B cell (primary cell): ENCODE measurements around the gene NR1D1. TPM values are rescaled to one million over a fixed set of nuclear protein-coding genes. Genes with fewer than 3 reads are reported as not detected.

Experiments used
- ATAC-seq: fragments of 200-7000 bp; cut with Tn5 transposase; one replicate; pipeline ENCODE4 v1.10.0; 2021; ENCODE audit warnings: low read depth, mild to moderate bottlenecking, moderate number of reproducible peaks, moderate library complexity
- CTCF ChIA-PET: fragments of 350-600 bp; sonication (Branson Sonifier 250); formaldehyde crosslinking; loops from one replicate; lab custom pipeline; 2021; ENCODE audit warnings: antibody characterized with exemption, inconsistent platforms; lab: Charles Lee
- POLR2A ChIA-PET: fragments of 350-600 bp; sonication (Branson Sonifier 250); formaldehyde crosslinking; loops from one replicate; lab custom pipeline; 2021; ENCODE audit warnings: antibody characterized with exemption; lab: Charles Lee
- DNase-seq: peaks from one replicate; pipeline ENCODE4 v3.0.0; 2013
- H2AFZ ChIP-seq: 2 replicates; pipeline ENCODE4 v1.6.1; 2012; ENCODE audit warnings: mild to moderate bottlenecking, low read depth, low read length; ENCODE audit not compliant: insufficient read depth, poor library complexity, severe bottlenecking
- H3K27ac ChIP-seq, 2 donors: 1 replicate in 1 of 2; 2 replicates in 1 of 2; pipeline ENCODE4 v1.5.1; 2012 to 2013; ENCODE audit warnings: low read length in 2 of 2, mild to moderate bottlenecking in 2 of 2, moderate library complexity in 1 of 2
- H3K27me3 ChIP-seq, 4 experiments: fragments of 200-600 bp in 1 of 4; sonication (generic) in 1 of 4; replicated peaks in 1 of 4; 1 replicate in 2 of 4; 2 replicates in 2 of 4; pipeline versions ENCODE4 v1.6.1 to v1.7.0; 2013 to 2016; ENCODE audit warnings: low read length in 3 of 4, mild to moderate bottlenecking in 2 of 4, mixed read lengths in 1 of 4, moderate library complexity in 1 of 4; ENCODE audit not compliant: insufficient read depth in 4 of 4, control insufficient read depth in 3 of 4; ENCODE audit errors: control extremely low read depth in 1 of 4
- H3K36me3 ChIP-seq, 2 experiments: replicated peaks in 1 of 2; 1 replicate in 1 of 2; 2 replicates in 1 of 2; pipeline versions ENCODE4 v1.6.1 to v1.7.1; 2013; ENCODE audit warnings: low read length in 1 of 2; ENCODE audit not compliant: insufficient read depth in 2 of 2, control insufficient read depth in 1 of 2; ENCODE audit errors: control extremely low read depth in 1 of 2, extremely low read depth in 1 of 2
- H3K4me1 ChIP-seq, 2 donors: fragments of 200-600 bp in 1 of 2; sonication (generic) in 1 of 2; 1 replicate in 1 of 2; 2 replicates in 1 of 2; pipeline versions ENCODE4 v1.5.1 to v1.6.1; 2013 to 2017; ENCODE audit warnings: low read length in 2 of 2; ENCODE audit not compliant: control insufficient read depth in 2 of 2, insufficient read depth in 2 of 2
- H3K4me2 ChIP-seq: replicated peaks from 2 replicates; pipeline ENCODE3; 2012; ENCODE audit warnings: mild to moderate bottlenecking, low read depth, low read length; ENCODE audit not compliant: poor library complexity, severe bottlenecking
- H3K4me3 ChIP-seq, 5 experiments: fragments of 200-600 bp in 1 of 5; sonication (generic) in 1 of 5; 1 replicate in 3 of 5; 2 replicates in 2 of 5; pipeline versions ENCODE4 v1.5.1 to v1.7.0; 2011 to 2016; ENCODE audit warnings: low read length in 4 of 5, mild to moderate bottlenecking in 4 of 5, low read depth in 2 of 5, control low read depth in 1 of 5, moderate library complexity in 1 of 5; ENCODE audit not compliant: insufficient read depth in 1 of 5; ENCODE audit errors: control extremely low read depth in 1 of 5, extremely low read depth in 1 of 5
- H3K79me2 ChIP-seq: fragments of 200-600 bp; sonication (generic); one replicate; pipeline ENCODE4 v1.6.0; 2016; ENCODE audit warnings: low read length; ENCODE audit not compliant: control insufficient read depth, insufficient read depth
- H3K9ac ChIP-seq: fragments of 200-600 bp; sonication (generic); 2 replicates; pipeline ENCODE4 v1.6.1; 2017; ENCODE audit warnings: mild to moderate bottlenecking, low read length, moderate library complexity
- H3K9me3 ChIP-seq, 3 donors: one replicate each; pipeline versions ENCODE4 v1.6.1 to v1.7.1; 2013; ENCODE audit warnings: low read length in 2 of 3; ENCODE audit not compliant: control insufficient read depth in 2 of 3, insufficient read depth in 1 of 3; ENCODE audit errors: control extremely low read depth in 1 of 3
- H4K20me1 ChIP-seq: 2 replicates; pipeline ENCODE4 v1.6.0; 2012; ENCODE audit warnings: mild to moderate bottlenecking, low read length; ENCODE audit not compliant: insufficient read depth, control insufficient read depth, poor library complexity, severe bottlenecking
- H3K27ac Mint-ChIP-seq: one replicate; pipeline ENCODE4 v1.8.0; 2021; ENCODE audit warnings: mixed read lengths
- H3K27me3 Mint-ChIP-seq: one replicate; pipeline ENCODE4 v1.8.0; 2021; ENCODE audit warnings: mixed read lengths
- H3K4me1 Mint-ChIP-seq: one replicate; pipeline ENCODE4 v1.8.0; 2021; ENCODE audit warnings: mixed read lengths
- H3K4me3 Mint-ChIP-seq: one replicate; pipeline ENCODE4 v1.8.0; 2021; ENCODE audit warnings: mixed read lengths
- H3K9me3 Mint-ChIP-seq: one replicate; pipeline ENCODE4 v1.8.0; 2022; ENCODE audit warnings: mixed read lengths; ENCODE audit not compliant: insufficient read depth
- EZH2 ChIP-seq: IDR thresholded peaks from 2 replicates; pipeline ENCODE4 v1.6.1; 2012; ENCODE audit warnings: borderline replicate concordance, low read depth, mild to moderate bottlenecking, moderate library complexity, low read length; ENCODE audit not compliant: insufficient read depth, poor library complexity, severe bottlenecking
- WGBS: methylation state at CpG from one replicate; pipeline ENCODE4 v1.1.5; 2013; ENCODE audit warnings: missing lambda C conversion rate; ENCODE audit not compliant: insufficient coverage; 5-methylcytosine and 5-hydroxymethylcytosine counted together
- intact Hi-C: fragments of 100-400 bp; cut with micrococcal nuclease; formaldehyde crosslinking; loops from one replicate; pipeline ENCODE4 v1.10.0; 2022
- polyA plus RNA-seq: library from polyadenylated mRNA; depleted of rRNA; stranded (reverse); fragments of >200 nt; gene quantifications from 2 replicates; pipeline ENCODE4 v1.2.3, GENCODE V29; 2012
- total RNA-seq, 2 donors: library from RNA; stranded (reverse); fragments of 120-200 nt in 1 of 2; gene quantifications; 1 replicate in 1 of 2; 2 replicates in 1 of 2; pipeline versions ENCODE4 v1.2.3 to v1.2.4, GENCODE V29; 2013 to 2022
- TF ChIP-seq, protein P1 (sequence below): fragments of 200-600 bp; IDR thresholded peaks from one replicate; pipeline ENCODE4 v1.8.0; 2022; ENCODE audit warnings: antibody characterized with exemption, mild to moderate bottlenecking

NR1D1 gene
- total and polyA plus RNA-seq, 2 donors (not counting 1 experiment from before 2014, with no cell fraction given), result 6.7 to 7.7 TPM

DNA sequence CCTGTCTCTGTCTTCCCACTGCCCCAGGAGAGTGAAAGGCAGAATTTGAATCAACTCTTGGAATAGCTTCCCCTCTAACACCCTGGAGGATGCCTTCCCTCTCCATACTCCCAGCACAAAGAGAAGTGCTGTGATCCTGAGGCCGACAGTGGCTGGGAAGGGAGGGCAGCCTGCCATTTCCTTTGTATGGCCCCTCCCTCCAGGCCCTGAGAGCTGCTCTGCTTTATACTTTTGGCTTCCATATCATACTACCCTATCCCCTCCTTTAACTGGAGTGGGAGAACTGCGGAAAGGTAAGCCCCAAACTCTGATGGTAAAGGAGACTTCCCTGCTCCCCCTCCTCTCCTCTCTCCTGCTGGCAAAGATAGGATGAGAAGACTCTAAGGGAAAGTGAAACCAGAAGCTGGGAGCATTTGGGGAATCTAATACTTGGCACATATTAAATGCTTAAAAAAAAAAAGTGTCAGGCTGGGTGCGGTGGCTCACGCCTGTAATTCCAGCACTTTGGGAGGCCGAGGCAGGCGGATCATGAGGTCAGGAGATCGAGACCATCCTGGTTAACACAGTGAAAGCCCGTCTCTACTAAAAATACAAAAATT lies 42.1 kb downstream of the NR1D1 start:
- H3K4me3 Mint-ChIP-seq, result no peak overlapping the region
- no peak for ATAC-seq
- H3K4me1 Mint-ChIP-seq, result peaks cover 16% of the 10 kb centered on the region
- H3K27me3 Mint-ChIP-seq, result peaks cover 8% of the 10 kb centered on the region
- POLR2A ChIA-PET, result interaction anchor here (1.1 kb wide), 1 partner anchor 94 kb away, joined by 3 read pairs; no protein-coding TSS in a partner anchor
- no peaks in the 10 kb centered on the region for H3K36me3 ChIP-seq
- H3K79me2 ChIP-seq, result peaks cover 26% of the 10 kb centered on the region
- H3K27ac ChIP-seq, result no peak overlapping the region
- TF ChIP-seq EZH2, result no peak
- TF ChIP-seq, protein P1, sequence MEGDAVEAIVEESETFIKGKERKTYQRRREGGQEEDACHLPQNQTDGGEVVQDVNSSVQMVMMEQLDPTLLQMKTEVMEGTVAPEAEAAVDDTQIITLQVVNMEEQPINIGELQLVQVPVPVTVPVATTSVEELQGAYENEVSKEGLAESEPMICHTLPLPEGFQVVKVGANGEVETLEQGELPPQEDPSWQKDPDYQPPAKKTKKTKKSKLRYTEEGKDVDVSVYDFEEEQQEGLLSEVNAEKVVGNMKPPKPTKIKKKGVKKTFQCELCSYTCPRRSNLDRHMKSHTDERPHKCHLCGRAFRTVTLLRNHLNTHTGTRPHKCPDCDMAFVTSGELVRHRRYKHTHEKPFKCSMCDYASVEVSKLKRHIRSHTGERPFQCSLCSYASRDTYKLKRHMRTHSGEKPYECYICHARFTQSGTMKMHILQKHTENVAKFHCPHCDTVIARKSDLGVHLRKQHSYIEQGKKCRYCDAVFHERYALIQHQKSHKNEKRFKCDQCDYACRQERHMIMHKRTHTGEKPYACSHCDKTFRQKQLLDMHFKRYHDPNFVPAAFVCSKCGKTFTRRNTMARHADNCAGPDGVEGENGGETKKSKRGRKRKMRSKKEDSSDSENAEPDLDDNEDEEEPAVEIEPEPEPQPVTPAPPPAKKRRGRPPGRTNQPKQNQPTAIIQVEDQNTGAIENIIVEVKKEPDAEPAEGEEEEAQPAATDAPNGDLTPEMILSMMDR, result no peak
- CTCF ChIA-PET, result interaction anchor here (0.9 to 8.5 kb wide), 5 partner anchors 17 to 54 kb away, joined by 3 to 46 read pairs (median 4); no protein-coding TSS in a partner anchor
- intact Hi-C loops, result loop anchor here (10.0 kb wide), 1 partner anchor 103 kb away; no protein-coding TSS in a partner anchor
- H3K4me1 ChIP-seq, result peaks cover 16 to 20% of the 10 kb centered on the region in 2 donors
- no peaks in the 10 kb centered on the region for H3K9me3 Mint-ChIP-seq
- H3K4me2 ChIP-seq, result no peak overlapping the region
- H3K9ac ChIP-seq, result no peak overlapping the region
- no peak overlapping the region for H3K4me3 ChIP-seq
- H3K9me3 ChIP-seq, result no peaks in the 10 kb centered on the region
- no peak overlapping the region for H3K27ac Mint-ChIP-seq
- H4K20me1 ChIP-seq, result no peaks in the 10 kb centered on the region
- no peak for DNase-seq
- H3K27me3 ChIP-seq, result peaks cover 0 to 14% (median 3%) of the 10 kb centered on the region in 4 experiments
- WGBS, result 88% methylated on average over 5 of the region's 8 CpGs
- no peak overlapping the region for H2AFZ ChIP-seq

DNA sequence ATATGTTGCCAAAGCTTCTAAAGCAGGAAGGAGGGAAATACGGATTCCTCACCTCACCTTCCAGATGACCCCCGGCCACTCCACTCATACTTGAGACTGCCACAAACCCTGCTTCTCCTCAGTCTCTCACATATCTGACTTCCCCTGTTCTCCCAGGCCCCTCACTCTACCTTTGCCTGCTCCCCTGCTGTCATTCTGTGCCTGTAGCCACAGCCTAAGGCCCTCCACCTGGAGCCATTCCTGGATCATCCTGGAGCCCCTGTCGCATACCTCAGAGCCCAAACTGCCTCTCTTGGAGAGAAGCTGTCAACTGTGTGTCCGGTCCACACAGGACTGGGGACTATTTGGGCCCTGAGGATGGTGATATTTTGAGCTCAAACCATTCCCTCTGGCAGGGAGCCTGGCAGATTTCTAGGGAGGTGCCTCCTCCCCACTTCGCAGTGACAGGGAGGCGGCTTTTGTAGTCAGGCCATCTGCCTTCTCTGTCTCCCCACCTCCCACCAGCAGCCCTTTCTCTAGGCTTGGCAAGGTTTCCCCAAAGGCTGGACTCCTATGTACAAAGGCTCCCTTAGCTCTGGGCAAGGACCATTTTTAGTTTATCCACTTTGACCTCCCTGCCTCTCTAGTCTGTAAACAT lies 43.9 kb downstream of the NR1D1 start:
- TF ChIP-seq EZH2, result no peak
- TF ChIP-seq, protein P1, result no peak
- Histone ChIP-seq H3K9me3 (no peaks in the 10 kb centered on the region), H3K36me3 (peaks cover 3 to 7% of the 10 kb centered on the region in 2 experiments), H3K79me2 (peaks cover 23% of the 10 kb centered on the region), H2AFZ (no peak overlapping the region), H3K27me3 (peaks cover 0 to 14% (median 2%) of the 10 kb centered on the region in 4 experiments), H4K20me1 (no peaks in the 10 kb centered on the region), H3K4me3 (no peak overlapping the region), H3K27ac (no peak overlapping the region), H3K9ac (no peak overlapping the region), H3K4me2 (no peak overlapping the region), H3K4me1 (peaks cover 10 to 15% of the 10 kb centered on the region in 2 donors)
- ATAC-seq (no peak), DNase-seq (no peak)
- CTCF ChIA-PET, result interaction anchor here (0.6 to 8.5 kb wide), 3 partner anchors 30 to 67 kb away, joined by 3 to 46 read pairs (median 3); no protein-coding TSS in a partner anchor
- no peak overlapping the region for H3K4me3 Mint-ChIP-seq
- POLR2A ChIA-PET, result no interaction called here
- H3K27ac Mint-ChIP-seq, result no peak overlapping the region
- no peaks in the 10 kb centered on the region for H3K9me3 Mint-ChIP-seq
- H3K4me1 Mint-ChIP-seq, result peaks cover 11% of the 10 kb centered on the region
- intact Hi-C loops, result loop anchor here (10.0 kb wide), 1 partner anchor 102 kb away; no protein-coding TSS in a partner anchor
- peaks cover 8% of the 10 kb centered on the region for H3K27me3 Mint-ChIP-seq
- WGBS, result 93% methylated on average over 3 of the region's 6 CpGs
